GM12891 (cell line): ENCODE measurements around the gene LRTM1.

ENCODE experiments used
- DNase-seq: peaks from one replicate; pipeline ENCODE4 v3.0.0; 2011; ENCODE audit warnings: low spot score; ENCODE audit not compliant: insufficient read length
- FAIRE-seq: peaks from 2 replicates; lab custom pipeline; 2011; peaks lifted over from hg19 to GRCh38; lab: Jason Lieb, UNC
- PAX5 ChIP-seq: IDR thresholded peaks from 2 replicates; pipeline ENCODE4 v1.6.1; 2011; ENCODE audit warnings: low read length, moderate library complexity, mild to moderate bottlenecking; ENCODE audit not compliant: insufficient read depth, severe bottlenecking
- POLR2A ChIP-seq: IDR thresholded peaks from 2 replicates; pipeline ENCODE4 v1.6.1; 2011; ENCODE audit warnings: low read depth, low read length, control low read depth
- POLR2AphosphoS5 ChIP-seq: IDR thresholded peaks from 2 replicates; pipeline ENCODE4 v1.6.1; 2011; ENCODE audit warnings: low read depth, low read length, control low read depth
- POU2F2 ChIP-seq: IDR thresholded peaks from 2 replicates; pipeline ENCODE4 v1.6.1; 2011; ENCODE audit warnings: low read depth, mild to moderate bottlenecking, control low read depth, low read length, moderate library complexity
- SPI1 ChIP-seq: IDR thresholded peaks from 2 replicates; pipeline ENCODE4 v1.6.1; 2011; ENCODE audit warnings: low read depth, low read length, control low read depth
- TAF1 ChIP-seq: IDR thresholded peaks from 2 replicates; pipeline ENCODE4 v1.6.1; 2011; ENCODE audit warnings: low read depth, low read length, control low read depth

Gene LRTM1

DNA sequence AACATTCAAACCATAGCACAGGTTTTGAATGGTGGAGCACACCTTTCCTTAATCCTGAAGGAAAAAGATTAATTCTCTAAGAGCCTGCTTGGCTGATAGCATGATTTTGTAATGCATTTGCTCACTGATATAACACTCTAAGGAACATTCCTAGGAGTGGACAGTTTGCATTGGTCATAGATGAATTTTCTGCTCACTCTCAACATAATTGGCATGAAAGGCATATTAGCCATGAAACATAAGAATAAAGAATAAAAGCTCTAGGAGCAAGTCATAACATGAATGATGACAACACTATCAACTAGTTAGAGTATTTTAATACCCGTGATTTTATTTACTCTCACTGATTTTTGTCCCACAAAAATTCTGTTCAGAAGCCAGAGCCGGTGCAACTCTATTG is 34.3 kb upstream of the LRTM1 start:
- FAIRE-seq, result no peak
- no peak for TF ChIP-seq PAX5
- TF ChIP-seq POU2F2, result no peak
- no peak for TF ChIP-seq POLR2A
- TF ChIP-seq POLR2AphosphoS5, result no peak
- no peak for TF ChIP-seq TAF1
- TF ChIP-seq SPI1, result no peak
- DNase-seq, result no peak

DNA sequence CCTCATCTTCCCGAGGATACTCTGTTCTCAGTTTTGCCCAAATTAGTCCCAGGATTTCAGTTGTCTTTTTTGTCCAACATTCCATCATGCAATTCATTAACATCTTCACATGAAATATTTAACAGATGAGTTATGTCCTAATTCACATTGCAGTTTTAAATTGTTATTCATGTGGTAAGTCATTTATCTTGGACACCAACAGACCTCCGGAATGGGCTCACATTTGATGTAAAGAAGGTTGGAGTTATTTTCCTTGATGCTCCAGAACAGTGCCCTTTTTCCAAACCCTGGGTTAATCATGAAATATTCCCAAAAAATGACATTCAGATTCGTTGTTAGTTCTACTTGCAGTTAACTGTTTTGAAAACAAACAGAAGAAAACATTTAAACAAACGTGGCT is 32.8 kb upstream of the LRTM1 start:
- DNase-seq, result no peak
- no peak for FAIRE-seq

DNA sequence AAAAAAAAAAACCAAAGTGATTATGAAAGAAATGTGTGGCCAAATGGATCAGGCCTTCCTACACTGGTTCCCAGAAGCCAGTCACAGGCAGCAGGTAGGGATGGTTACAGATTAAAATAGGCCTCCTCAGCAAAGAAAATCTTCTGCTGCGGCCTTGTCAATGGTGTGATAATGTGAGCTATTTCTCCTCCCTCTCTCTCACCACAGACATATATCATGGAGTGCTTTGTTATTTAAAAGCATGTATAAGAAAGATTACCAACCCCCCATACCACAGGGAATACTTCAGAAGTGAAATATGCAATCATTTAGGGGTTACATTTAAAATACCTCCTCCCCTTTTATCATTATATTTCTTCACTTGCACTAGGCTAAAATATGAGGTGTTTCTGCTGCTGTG is 32.2 kb upstream of the LRTM1 start:
- FAIRE-seq, result no peak
- TF ChIP-seq PAX5 (no peak), POU2F2 (no peak), TAF1 (no peak), POLR2A (no peak)
- no peak for DNase-seq

More for the DNA sequence above, 32.8 kb upstream of the LRTM1 start:
- TF ChIP-seq PAX5, result no peak
- no peak for TF ChIP-seq SPI1
- no peak for TF ChIP-seq POLR2A
- no peak for TF ChIP-seq POLR2AphosphoS5
- no peak for TF ChIP-seq POU2F2
- TF ChIP-seq TAF1, result no peak

DNA sequence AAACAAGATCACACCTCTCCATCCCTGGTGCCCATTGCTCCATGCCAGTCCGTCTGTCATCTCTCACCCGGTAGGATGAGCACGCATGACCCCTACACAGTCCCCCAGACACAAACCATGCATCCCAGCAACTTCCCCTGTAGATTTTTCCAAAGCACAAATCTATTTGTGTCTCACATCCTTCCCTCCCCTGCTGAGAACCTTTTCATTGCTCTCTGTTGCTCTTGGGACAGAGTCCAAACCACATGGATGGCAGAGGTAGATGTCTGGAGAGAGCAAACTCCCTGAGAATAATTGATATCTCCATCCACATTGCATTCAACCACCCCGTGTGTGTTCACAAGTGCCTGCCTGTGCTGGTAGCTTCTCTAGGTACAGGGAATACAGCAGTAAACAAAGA is 29.9 kb upstream of the LRTM1 start:
- DNase-seq (no peak), FAIRE-seq (no peak)
- no peak for TF ChIP-seq TAF1
- no peak for TF ChIP-seq POU2F2
- no peak for TF ChIP-seq PAX5
- no peak for TF ChIP-seq SPI1
- no peak for TF ChIP-seq POLR2A
- no peak for TF ChIP-seq POLR2AphosphoS5

DNA sequence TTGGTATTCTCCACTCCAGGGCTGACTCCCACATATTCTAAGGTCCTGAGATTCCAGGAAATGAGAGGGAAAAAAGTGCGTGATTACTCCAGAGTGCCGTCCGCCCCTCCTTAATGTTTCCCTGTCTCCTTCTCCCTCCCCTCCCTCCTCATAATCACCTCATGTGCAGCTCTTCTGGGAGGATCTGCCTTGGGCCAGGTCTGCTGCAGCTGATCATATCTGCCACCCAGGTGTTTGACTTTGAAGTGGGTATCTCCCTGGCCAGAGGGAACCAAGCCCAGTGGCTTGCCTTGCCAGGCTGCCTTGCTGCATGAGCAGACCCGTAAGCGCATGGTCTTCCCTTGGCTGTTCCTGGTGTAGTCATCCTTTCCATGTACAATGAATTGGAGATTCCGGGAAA is 28.1 kb upstream of the LRTM1 start:
- FAIRE-seq (no peak), DNase-seq (no peak)
- TF ChIP-seq POU2F2 (no peak), POLR2A (no peak), TAF1 (no peak), PAX5 (no peak), POLR2AphosphoS5 (no peak), SPI1 (no peak)

DNA sequence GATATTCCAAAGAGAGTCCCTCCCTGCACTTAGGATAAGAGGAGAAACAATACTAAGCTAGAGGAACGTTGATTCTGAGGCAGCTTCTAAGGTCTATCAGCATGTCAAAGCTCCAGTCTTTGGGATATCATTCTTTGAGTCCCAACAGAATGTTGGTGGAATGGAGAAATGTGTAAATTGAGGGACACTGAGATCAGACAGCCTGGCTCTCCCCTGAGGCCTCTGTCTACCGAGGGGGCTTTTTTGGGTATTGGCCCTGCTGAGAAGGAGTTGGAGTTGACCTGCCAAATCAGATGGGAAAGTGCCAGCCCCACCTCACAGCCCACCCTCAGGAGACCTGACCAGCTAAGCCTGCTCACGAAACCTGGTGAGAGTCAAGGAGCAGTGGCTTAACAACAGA is 27.6 kb upstream of the LRTM1 start:
- no peak for DNase-seq
- no peak for FAIRE-seq
- TF ChIP-seq TAF1, result no peak
- no peak for TF ChIP-seq POLR2AphosphoS5
- TF ChIP-seq SPI1, result no peak
- TF ChIP-seq POLR2A, result no peak
- no peak for TF ChIP-seq PAX5
- TF ChIP-seq POU2F2, result no peak

DNA sequence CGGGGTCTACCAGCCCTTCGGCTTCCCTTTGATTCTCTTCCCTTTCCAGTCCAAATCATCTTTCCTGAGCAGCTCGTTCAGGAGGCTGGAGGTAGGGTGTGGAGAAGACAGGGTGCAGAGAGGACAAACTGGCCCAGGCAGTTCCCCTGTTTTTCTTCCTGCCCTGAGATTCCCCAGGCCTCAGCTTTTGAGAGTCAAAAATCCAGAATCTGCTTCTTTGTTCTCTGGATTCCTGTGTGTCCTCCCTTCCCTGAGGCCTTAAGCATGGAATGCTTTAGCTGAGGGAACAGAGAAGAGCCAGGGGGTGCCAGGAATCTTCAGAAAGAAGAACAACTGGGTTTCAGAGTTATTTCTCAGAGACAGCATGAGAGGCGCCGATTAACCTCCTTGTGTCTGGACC is 26.7 kb upstream of the LRTM1 start:
- no peak for TF ChIP-seq TAF1
- no peak for TF ChIP-seq SPI1
- no peak for TF ChIP-seq POU2F2
- no peak for TF ChIP-seq POLR2AphosphoS5
- TF ChIP-seq POLR2A, result no peak
- TF ChIP-seq PAX5, result no peak
- FAIRE-seq, result no peak
- DNase-seq, result no peak

DNA sequence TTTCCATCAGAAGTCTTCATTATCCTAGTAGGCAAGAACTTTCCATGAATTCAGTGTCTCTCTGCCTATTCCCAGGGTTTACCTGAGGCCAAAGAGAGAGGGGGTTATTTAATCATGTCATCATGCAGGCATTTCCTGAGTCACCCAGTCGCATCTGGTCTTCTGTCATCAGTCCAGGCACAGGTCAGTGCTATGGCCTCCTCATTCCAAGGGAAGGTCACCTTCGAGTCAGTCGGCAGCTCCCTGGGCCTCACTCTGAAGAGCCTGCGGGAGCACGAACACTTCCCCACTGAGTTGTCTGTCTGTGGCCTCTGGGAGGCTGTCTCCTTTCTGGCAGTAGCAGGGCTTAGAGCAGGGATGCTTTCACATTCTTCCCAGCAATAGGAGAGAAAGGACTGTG is 26.2 kb upstream of the LRTM1 start:
- TF ChIP-seq TAF1, result no peak
- no peak for TF ChIP-seq PAX5
- no peak for TF ChIP-seq POU2F2
- TF ChIP-seq POLR2A, result no peak
- TF ChIP-seq POLR2AphosphoS5, result no peak
- TF ChIP-seq SPI1, result no peak
- FAIRE-seq (no peak), DNase-seq (no peak)

DNA sequence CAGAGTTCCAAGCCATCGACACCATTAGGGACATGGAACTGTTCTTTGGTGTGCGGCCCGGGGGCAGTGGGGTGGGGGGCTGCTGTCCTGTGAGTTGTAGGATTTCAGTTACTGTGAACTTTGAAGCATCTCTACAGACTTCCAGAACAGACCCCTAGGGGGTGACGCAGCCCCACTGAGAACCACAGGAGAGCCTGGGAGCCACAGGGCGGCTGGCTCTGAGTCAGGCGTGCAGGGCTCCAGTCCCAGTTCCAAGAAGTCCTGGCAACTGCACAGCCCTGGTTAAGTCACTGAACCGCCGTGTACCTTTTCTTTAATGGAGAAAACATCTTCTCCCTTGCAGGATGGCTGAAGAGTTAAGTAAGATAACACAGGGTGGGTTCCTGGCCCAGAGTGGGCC is 23.5 kb upstream of the LRTM1 start:
- no peak for DNase-seq
- no peak for FAIRE-seq

DNA sequence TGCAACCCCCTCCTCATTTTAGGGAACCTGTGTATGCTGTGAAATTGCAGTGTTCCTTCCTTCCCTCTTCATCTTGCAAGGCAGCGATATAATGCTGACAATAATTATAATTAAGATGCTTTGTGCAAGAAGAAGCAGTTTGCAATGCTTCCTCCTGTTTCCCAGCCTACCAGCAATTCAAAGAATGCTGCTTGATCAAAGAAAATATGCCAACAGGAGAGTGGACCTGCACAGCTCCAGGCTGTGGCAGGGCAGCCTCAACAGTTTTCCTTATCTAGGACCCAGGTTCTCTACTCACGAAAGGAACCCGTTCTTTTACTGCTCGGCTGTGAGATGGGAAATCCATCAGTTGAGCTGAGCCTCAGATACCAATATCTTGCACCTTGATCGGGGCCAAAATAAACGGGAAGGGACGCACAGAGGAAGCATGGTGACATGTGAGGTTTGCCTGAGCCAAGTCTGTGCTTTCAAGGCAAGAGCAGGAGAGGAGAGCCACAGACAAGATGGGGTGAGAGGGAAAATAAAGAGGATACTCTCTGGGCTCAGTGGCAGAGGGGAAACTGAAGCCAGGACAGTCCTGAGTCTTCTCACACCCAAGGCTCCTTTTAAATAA is 22.6 kb upstream of the LRTM1 start:
- no peak for FAIRE-seq
- DNase-seq, result no peak
- TF ChIP-seq POLR2AphosphoS5, result no peak
- TF ChIP-seq POLR2A, result no peak
- TF ChIP-seq TAF1, result no peak
- TF ChIP-seq POU2F2, result no peak
- TF ChIP-seq PAX5, result no peak

More for the DNA sequence above, 23.5 kb upstream of the LRTM1 start:
- no peak for TF ChIP-seq TAF1
- TF ChIP-seq POLR2AphosphoS5, result no peak
- TF ChIP-seq SPI1, result no peak
- TF ChIP-seq POU2F2, result no peak
- TF ChIP-seq POLR2A, result no peak
- TF ChIP-seq PAX5, result no peak

DNA sequence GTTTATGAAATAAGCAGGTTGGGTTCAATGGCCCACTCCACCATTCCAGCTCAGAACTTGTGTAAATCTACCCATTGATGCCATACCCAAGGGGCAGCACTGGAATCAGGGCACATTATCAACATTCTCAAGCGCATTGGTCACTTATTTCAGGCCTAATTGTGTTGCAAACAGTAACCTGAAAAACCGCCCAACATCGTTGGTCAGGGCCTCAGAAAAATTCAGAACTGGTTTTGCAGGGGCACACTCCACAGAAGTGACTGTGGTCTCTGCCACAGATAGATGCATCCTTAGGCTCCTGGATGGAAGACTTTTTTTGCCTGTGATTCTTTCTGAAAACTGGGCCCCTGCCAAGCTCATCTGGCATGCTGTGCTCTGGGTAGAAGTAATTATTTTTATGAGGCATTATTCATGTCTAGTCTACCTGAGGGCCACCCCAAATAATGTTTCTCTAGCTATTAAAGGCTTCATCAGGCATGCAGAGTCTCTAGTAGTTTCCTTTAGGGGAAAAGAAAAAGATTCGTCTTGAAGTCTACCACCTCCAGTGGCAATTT is 21.7 kb upstream of the LRTM1 start:
- TF ChIP-seq SPI1 (no peak), TAF1 (no peak), POLR2AphosphoS5 (no peak), POU2F2 (no peak), POLR2A (no peak), PAX5 (no peak)
- FAIRE-seq (no peak), DNase-seq (no peak)
